22Rv1 (cell line): ENCODE measurements around the gene RNU6-8.

ENCODE experiments used
- ZFX ChIP-seq: fragments of 450-650 bp; IDR thresholded peaks from 2 replicates; pipeline ENCODE4 v1.6.1; 2017; ENCODE audit warnings: antibody characterized with exemption, borderline replicate concordance
- TF ChIP-seq, protein P1 (sequence below): fragments of 450-650 bp; IDR thresholded peaks from 2 replicates; pipeline ENCODE4 v1.5.1; 2017; ENCODE audit warnings: mild to moderate bottlenecking

DNA sequence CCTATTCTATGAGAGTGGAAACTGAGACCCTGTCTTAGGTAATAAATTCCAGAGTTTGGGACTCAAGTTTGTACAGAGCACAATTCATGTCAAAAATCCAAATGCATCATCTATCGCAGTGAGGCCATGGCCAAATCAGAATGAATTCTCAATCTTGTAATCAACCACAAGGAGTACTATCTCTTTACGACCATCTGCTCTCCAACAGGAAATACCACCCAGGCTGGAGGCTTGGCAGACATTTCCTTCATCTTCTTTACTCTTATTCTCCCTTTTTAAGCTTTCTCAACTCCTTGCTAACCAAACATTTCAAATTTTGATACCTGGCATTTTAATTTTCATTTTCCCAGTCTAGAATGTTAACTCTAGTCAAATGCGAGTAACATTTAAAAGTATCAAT, 33.9 kb downstream of the RNU6-8 start:
- no peak for TF ChIP-seq ZFX
- TF ChIP-seq, protein P1, sequence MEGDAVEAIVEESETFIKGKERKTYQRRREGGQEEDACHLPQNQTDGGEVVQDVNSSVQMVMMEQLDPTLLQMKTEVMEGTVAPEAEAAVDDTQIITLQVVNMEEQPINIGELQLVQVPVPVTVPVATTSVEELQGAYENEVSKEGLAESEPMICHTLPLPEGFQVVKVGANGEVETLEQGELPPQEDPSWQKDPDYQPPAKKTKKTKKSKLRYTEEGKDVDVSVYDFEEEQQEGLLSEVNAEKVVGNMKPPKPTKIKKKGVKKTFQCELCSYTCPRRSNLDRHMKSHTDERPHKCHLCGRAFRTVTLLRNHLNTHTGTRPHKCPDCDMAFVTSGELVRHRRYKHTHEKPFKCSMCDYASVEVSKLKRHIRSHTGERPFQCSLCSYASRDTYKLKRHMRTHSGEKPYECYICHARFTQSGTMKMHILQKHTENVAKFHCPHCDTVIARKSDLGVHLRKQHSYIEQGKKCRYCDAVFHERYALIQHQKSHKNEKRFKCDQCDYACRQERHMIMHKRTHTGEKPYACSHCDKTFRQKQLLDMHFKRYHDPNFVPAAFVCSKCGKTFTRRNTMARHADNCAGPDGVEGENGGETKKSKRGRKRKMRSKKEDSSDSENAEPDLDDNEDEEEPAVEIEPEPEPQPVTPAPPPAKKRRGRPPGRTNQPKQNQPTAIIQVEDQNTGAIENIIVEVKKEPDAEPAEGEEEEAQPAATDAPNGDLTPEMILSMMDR: no peak
